Islet of Langerhans (tissue), 1 donor: ENCODE results near the gene GLMP.

ENCODE experiments used
- FAIRE-seq: peaks from one replicate; lab custom pipeline; 2011; peaks lifted over from hg19 to GRCh38; lab: Jason Lieb, UNC

Gene GLMP

GRCh38 chr1:156248323-156248683 is 47.2 kb downstream of the GLMP start:
- no peak for FAIRE-seq

- no peak for FAIRE-seq
These were observed 47.8 kb downstream of the GLMP start, which contains the start of gene PAQR6 for GRCh38 chr1:156247460-156248322. PAQR6 (minus strand) TSS chr1:156248056; CDS start chr1:156246731, 1,325 bp downstream.

- FAIRE-seq: no peak
These were observed 48.6 kb downstream of the GLMP start for GRCh38 chr1:156246781-156247459.

- no peak for FAIRE-seq
These were observed 49.2 kb downstream of the GLMP start for GRCh38 chr1:156246241-156246780.

- FAIRE-seq: no peak
These were observed 49.8 kb downstream of the GLMP start for GRCh38 chr1:156245451-156246232.

GRCh38 chr1:156244712-156245111 is 50.8 kb downstream of the GLMP start:
- no peak for FAIRE-seq

- FAIRE-seq: no peak
These were observed 51.4 kb downstream of the GLMP start for GRCh38 chr1:156244126-156244525.

GRCh38 chr1:156242738-156243137 is 52.7 kb downstream of the GLMP start:
- FAIRE-seq: no peak
